Measurements from ENCODE around the gene VPS13C. TPM values are rescaled to one million over a fixed set of nuclear protein-coding genes. Genes with fewer than 3 reads are reported as not detected.

Gene VPS13C
- total and polyA plus RNA-seq, 2 experiments from 2014 or later: 8.7 to 21.7 TPM

DNA sequence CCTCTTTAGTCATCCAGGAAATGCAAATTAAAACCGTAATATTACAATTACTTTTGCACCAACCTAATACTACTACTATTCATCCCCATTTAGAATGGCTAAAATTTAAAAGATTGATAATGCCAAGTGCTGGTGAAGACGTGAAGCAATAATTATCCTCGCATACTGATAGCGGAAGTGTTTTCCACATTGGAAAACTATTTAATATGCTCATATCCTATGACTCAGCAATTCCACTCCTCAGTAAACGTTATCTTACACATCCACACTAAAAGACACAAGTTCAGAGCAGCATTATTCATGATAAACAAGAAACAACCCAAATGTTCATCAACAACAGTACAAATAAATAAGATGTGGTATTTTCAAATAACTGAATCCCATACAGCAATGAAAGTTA is 70.6 kb downstream of the VPS13C start:
- H3K9ac ChIP-seq: no peak overlapping the region
- H3K9me3 ChIP-seq (ENCODE audit: low read depth): no peaks in the 10 kb centered on the region
- no peak overlapping the region for H2AFZ ChIP-seq
- H3K36me3 ChIP-seq (ENCODE audit: low read depth): peaks cover 18% of the 10 kb centered on the region
- in situ Hi-C loops (cut with MboI): no loop called here
- peaks cover 3% of the 10 kb centered on the region; the same call in 1 of the 2 replicates for H3K4me1 ChIP-seq (ENCODE audit: insufficient read depth)
- WGBS, 2 experiments (ENCODE audit: low coverage in 1 of 2, low lambda C conversion rate in 2 of 2, missing lambda C conversion rate in 2 of 2): 77 to 79% methylated on average over 5 of the region's 5 CpGs
- no peaks in the 10 kb centered on the region for H3K79me2 ChIP-seq (ENCODE audit: insufficient read depth)
- no peaks in the 10 kb centered on the region for H4K20me1 ChIP-seq (ENCODE audit: insufficient read depth)
- no peak overlapping the region for H3K4me2 ChIP-seq (ENCODE audit: unreplicated experiment)
- no peak overlapping the region for H3K4me3 ChIP-seq
- H3K27ac ChIP-seq: no peak overlapping the region
- DNase-seq: peak; percentile 7
- H3F3A ChIP-seq (ENCODE audit: insufficient read depth): peaks cover 3% of the 10 kb centered on the region; the same call in 1 of the 2 replicates
- H3K9me2 ChIP-seq (ENCODE audit: insufficient read depth): no peaks in the 10 kb centered on the region
- no peak for TF ChIP-seq EZH2phosphoT487 (IDR thresholded peaks at IDR 0.05; ENCODE audit: insufficient read depth, low read depth)
- TF ChIP-seq EZH2 (IDR thresholded peaks at IDR 0.05; ENCODE audit: insufficient read depth, poor library complexity, severe bottlenecking): no peak
- no peaks in the 10 kb centered on the region for H3K27me3 ChIP-seq (replicated peaks; ENCODE audit: insufficient read depth)

DNA sequence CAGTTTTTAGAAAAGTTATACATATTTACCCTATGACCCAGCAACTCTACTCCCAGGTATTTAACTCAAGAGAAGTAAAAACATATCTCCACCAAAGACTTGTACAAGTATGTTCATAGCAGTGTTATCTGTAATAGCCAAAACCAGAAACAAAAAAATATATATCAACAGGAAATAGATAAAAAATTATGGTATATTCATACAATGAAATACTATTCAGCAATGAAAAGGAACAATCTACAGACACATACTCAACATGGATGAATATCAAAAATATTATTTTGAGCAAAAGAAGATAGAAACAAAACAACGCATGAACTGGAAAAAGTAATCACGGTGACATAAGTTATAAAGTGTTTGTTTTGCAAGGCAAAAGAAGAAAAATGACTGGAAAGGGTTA is 72.4 kb downstream of the VPS13C start:
- in situ Hi-C loops (cut with MboI): no loop called here
- H3K9me3 ChIP-seq (ENCODE audit: low read depth): no peaks in the 10 kb centered on the region
- no peaks in the 10 kb centered on the region for H3K79me2 ChIP-seq (ENCODE audit: insufficient read depth)
- H3F3A ChIP-seq (ENCODE audit: insufficient read depth): no peaks in the 10 kb centered on the region
- H3K27me3 ChIP-seq (replicated peaks; ENCODE audit: insufficient read depth): no peaks in the 10 kb centered on the region
- H3K9me2 ChIP-seq (ENCODE audit: insufficient read depth): no peaks in the 10 kb centered on the region
- no peak overlapping the region for H2AFZ ChIP-seq
- no peak overlapping the region for H3K4me3 ChIP-seq
- H3K4me2 ChIP-seq (ENCODE audit: unreplicated experiment): no peak overlapping the region
- no peak overlapping the region for H3K27ac ChIP-seq
- H3K4me1 ChIP-seq (ENCODE audit: insufficient read depth): no peaks in the 10 kb centered on the region
- H3K9ac ChIP-seq: no peak overlapping the region
- H3K36me3 ChIP-seq (ENCODE audit: low read depth): peaks cover 18% of the 10 kb centered on the region
- DNase-seq: no peak
- H4K20me1 ChIP-seq (ENCODE audit: insufficient read depth): no peaks in the 10 kb centered on the region
- 94 to 100% methylated on average over 2 of the region's 2 CpGs for WGBS, 2 experiments (ENCODE audit: low coverage in 1 of 2, low lambda C conversion rate in 2 of 2, missing lambda C conversion rate in 2 of 2)
- TF ChIP-seq EZH2 (IDR thresholded peaks at IDR 0.05; ENCODE audit: insufficient read depth, poor library complexity, severe bottlenecking) (no peak), EZH2phosphoT487 (IDR thresholded peaks at IDR 0.05; ENCODE audit: insufficient read depth, low read depth) (no peak)

DNA sequence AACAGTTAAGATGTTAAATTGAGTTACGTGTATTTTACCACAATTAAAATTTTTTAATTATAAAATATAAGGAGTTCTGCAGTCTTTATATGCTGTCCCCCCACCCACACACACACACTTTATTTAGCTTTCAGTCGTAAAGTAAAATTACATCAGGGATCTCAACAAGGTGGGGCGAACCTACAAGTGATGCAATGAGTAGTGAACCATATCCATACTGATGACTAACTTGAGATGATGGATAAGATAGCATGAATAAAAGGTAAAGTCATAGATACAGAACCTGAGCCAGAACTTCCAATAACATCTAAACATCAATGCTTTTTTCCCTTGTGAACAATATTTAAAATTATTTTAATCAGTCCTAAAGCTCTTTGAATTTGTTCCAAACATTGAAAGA is 77.2 kb downstream of the VPS13C start:
- peak; percentile 2 for DNase-seq
- H3K79me2 ChIP-seq (ENCODE audit: insufficient read depth): no peaks in the 10 kb centered on the region
- H3K27ac ChIP-seq: no peak overlapping the region
- H3K4me3 ChIP-seq: no peak overlapping the region
- no peaks in the 10 kb centered on the region for H3K9me3 ChIP-seq (ENCODE audit: low read depth)
- peaks cover 17% of the 10 kb centered on the region for H3K36me3 ChIP-seq (ENCODE audit: low read depth)
- TF ChIP-seq EZH2phosphoT487 (IDR thresholded peaks at IDR 0.05; ENCODE audit: insufficient read depth, low read depth) (no peak), EZH2 (IDR thresholded peaks at IDR 0.05; ENCODE audit: insufficient read depth, poor library complexity, severe bottlenecking) (no peak)
- H3K27me3 ChIP-seq (replicated peaks; ENCODE audit: insufficient read depth): no peaks in the 10 kb centered on the region
- no peak overlapping the region for H2AFZ ChIP-seq
- H3K4me2 ChIP-seq (ENCODE audit: unreplicated experiment): no peak overlapping the region
- no peaks in the 10 kb centered on the region for H3K9me2 ChIP-seq (ENCODE audit: insufficient read depth)
- H3K9ac ChIP-seq: no peak overlapping the region
- in situ Hi-C loops (cut with MboI): no loop called here
- 91 to 95% methylated on average over 3 of the region's 3 CpGs for WGBS, 2 experiments (ENCODE audit: low coverage in 1 of 2, low lambda C conversion rate in 2 of 2, missing lambda C conversion rate in 2 of 2)
- H3K4me1 ChIP-seq (ENCODE audit: insufficient read depth): no peaks in the 10 kb centered on the region
- H3F3A ChIP-seq (ENCODE audit: insufficient read depth): no peaks in the 10 kb centered on the region
- H4K20me1 ChIP-seq (ENCODE audit: insufficient read depth): no peaks in the 10 kb centered on the region

DNA sequence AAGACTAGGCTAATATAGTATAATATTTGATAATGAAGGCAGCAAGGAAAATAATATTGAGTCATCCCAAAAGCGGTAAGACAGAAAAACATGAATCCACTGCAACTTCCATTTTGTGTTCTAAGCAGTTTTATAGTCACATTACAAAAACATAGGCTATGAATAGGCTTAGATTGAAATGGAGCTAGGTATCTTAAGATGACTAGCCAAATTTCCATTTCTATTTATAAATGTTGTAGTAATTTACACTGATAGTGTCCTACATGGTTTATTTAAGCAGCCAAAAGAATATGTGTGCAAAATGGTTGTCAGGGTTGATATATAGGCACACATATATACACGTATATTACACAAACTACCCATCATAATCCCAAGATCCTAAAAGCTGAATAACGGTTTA is 82.0 kb downstream of the VPS13C start:
- no peaks in the 10 kb centered on the region for H3K9me3 ChIP-seq (ENCODE audit: low read depth)
- no peak overlapping the region for H3K4me3 ChIP-seq
- H2AFZ ChIP-seq: no peak overlapping the region
- no peaks in the 10 kb centered on the region for H3K79me2 ChIP-seq (ENCODE audit: insufficient read depth)
- TF ChIP-seq EZH2 (IDR thresholded peaks at IDR 0.05; ENCODE audit: insufficient read depth, poor library complexity, severe bottlenecking) (no peak), EZH2phosphoT487 (IDR thresholded peaks at IDR 0.05; ENCODE audit: insufficient read depth, low read depth) (no peak)
- H3K9ac ChIP-seq: no peak overlapping the region
- H3K4me2 ChIP-seq (ENCODE audit: unreplicated experiment): no peak overlapping the region
- DNase-seq: no peak
- no peaks in the 10 kb centered on the region for H3K27me3 ChIP-seq (replicated peaks; ENCODE audit: insufficient read depth)
- no peaks in the 10 kb centered on the region for H3F3A ChIP-seq (ENCODE audit: insufficient read depth)
- no peaks in the 10 kb centered on the region for H3K4me1 ChIP-seq (ENCODE audit: insufficient read depth)
- H3K36me3 ChIP-seq (ENCODE audit: low read depth): peaks cover 14% of the 10 kb centered on the region; the same call in 1 of the 2 replicates
- H3K9me2 ChIP-seq (ENCODE audit: insufficient read depth): no peaks in the 10 kb centered on the region
- no peaks in the 10 kb centered on the region for H4K20me1 ChIP-seq (ENCODE audit: insufficient read depth)
- H3K27ac ChIP-seq: no peak overlapping the region
- in situ Hi-C loops (cut with MboI): no loop called here
- 97 to 99% methylated on average over 3 of the region's 3 CpGs for WGBS, 2 experiments (ENCODE audit: low coverage in 1 of 2, low lambda C conversion rate in 2 of 2, missing lambda C conversion rate in 2 of 2)

DNA sequence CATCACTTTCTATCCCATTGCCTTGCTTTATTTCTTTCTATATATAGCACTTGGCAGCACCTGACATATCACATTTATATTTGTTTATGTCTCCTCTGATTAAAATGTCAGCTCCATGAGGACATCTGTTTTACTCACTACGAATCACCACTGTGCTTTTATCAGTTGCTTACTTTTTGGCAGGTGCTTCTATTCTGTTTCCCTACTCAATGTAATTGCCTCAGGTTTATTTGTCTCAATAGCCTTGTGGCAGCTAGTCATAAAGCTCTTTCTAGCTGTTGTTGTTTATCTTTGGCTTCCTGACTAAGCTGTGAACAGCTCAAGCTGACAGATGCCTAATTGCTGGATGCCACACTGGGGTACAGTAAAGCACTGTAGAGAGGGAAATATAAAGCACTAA is 85.5 kb downstream of the VPS13C start:
- H3K4me3 ChIP-seq: no peak overlapping the region
- H3K9me2 ChIP-seq (ENCODE audit: insufficient read depth): no peaks in the 10 kb centered on the region
- TF ChIP-seq EZH2 (IDR thresholded peaks at IDR 0.05; ENCODE audit: insufficient read depth, poor library complexity, severe bottlenecking) (no peak), EZH2phosphoT487 (IDR thresholded peaks at IDR 0.05; ENCODE audit: insufficient read depth, low read depth) (no peak)
- in situ Hi-C loops (cut with MboI): no loop called here
- no peaks in the 10 kb centered on the region for H3K4me1 ChIP-seq (ENCODE audit: insufficient read depth)
- H3K36me3 ChIP-seq (ENCODE audit: low read depth): peaks cover 16% of the 10 kb centered on the region; the same call in 1 of the 2 replicates
- peak; percentile 12 for DNase-seq
- 91 to 95% methylated on average over 1 of the region's 1 CpG for WGBS, 2 experiments (ENCODE audit: low coverage in 1 of 2, low lambda C conversion rate in 2 of 2, missing lambda C conversion rate in 2 of 2)
- no peaks in the 10 kb centered on the region for H4K20me1 ChIP-seq (ENCODE audit: insufficient read depth)
- H3K27ac ChIP-seq: no peak overlapping the region
- no peaks in the 10 kb centered on the region for H3F3A ChIP-seq (ENCODE audit: insufficient read depth)
- no peaks in the 10 kb centered on the region for H3K9me3 ChIP-seq (ENCODE audit: low read depth)
- H3K79me2 ChIP-seq (ENCODE audit: insufficient read depth): no peaks in the 10 kb centered on the region
- no peak overlapping the region for H3K4me2 ChIP-seq (ENCODE audit: unreplicated experiment)
- no peak overlapping the region for H2AFZ ChIP-seq
- no peaks in the 10 kb centered on the region for H3K27me3 ChIP-seq (replicated peaks; ENCODE audit: insufficient read depth)
- no peak overlapping the region for H3K9ac ChIP-seq
